ENCODE data around the gene PLAC1.

Gene PLAC1

GRCh38 chrX:134670134-134670924, 12.1 kb upstream of the PLAC1 start:
- no peak for DNase-seq (ENCODE audit: low read depth)

DNA sequence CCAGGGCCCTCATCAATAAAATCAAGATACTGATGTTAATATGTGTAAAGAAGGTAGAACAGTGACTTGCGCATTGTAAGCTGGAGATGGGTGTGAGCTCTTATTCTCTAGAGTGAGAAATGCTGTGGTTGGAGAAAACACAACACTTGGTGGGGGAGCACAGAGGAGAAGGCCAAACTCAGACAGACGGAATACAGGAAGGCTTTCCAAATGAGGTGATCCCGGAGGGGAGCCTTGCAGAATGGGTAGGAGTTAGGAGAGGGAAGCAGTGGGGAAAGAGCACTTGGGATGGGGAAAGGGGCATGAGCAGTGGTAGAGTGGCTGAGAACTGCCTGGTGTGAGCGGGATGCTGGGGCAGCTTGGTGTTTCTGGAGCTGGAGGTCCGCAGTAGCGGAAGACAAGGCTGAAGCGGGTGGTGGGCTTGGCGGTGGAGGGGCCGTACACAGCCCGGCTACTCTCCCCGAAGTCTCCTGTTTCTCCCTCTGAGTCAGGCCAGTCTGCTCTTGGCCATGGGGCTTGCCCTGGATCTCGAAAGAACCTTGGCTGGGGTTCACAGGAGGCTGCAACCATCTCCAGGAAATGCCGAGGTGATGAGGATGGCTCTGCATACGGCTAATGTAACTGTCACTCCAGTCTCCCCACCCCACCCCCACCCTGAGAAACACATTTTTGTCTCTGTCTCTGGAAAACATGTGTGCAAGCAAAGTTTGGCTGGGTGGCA, 11.3 kb upstream of the PLAC1 start:
- DNase-seq (ENCODE audit: low read depth): no peak

DNA sequence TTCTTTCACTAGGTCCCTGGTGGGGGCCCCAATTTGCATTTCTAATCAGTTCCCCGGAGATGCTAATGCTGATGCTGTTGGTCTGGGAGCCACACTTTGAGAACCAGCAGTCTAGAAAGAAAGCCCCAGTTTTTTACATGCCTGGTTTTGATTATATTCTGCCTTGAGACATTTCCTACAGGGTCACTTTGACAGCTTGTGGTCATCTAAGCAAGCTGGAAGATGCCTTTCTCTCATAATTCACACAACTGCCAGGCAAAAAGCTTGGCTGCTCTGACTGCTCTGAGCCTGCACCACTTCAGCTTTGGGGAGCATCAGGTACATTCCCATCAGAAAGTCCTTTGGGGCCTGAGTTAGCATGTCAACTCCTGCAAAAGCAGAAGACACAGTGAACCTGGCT, 5.9 kb upstream of the PLAC1 start:
- no peak for DNase-seq (ENCODE audit: low read depth)

DNA sequence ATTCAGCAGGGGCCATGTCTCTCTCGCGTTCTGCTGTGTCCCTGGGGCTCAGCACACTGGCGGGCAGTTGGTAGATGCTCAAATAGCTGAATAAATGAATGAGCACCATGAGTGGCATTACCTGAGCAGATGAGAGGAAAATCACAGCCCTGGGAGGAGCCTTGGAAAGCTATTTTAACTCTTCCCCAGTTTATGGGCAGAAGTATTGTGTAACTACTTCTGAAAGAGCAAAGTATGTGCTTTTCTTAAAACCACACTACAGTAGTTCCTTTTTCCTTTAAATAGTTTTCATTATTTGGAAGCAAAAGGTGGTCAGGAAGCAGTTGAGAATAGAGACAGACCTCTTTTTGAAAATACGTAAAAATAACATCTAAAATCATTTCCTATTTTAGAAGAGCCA, 3.0 kb upstream of the PLAC1 start:
- DNase-seq (ENCODE audit: low read depth): no peak

- DNase-seq (ENCODE audit: low read depth): no peak
Observed at GRCh38 chrX:134660627-134661026, 2.4 kb upstream of the PLAC1 start.

DNA sequence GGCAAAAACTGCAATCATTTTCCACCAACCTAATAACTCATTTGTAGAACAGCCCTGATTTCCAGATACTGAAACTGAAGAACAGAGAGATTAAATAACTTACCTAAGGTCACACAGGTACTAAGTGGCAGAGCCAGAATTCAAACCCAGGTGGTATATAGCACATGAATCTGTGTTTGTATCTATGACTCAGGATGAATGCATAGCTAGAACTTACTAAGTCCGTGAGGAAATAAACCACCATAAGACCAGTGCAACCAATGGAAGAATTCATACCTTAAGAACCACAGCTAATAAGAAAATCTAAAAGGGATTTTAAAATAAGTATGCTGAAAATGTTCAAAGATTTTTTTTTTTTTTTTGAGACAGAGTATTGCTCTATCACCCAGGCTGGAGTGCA, 1.5 kb upstream of the PLAC1 start:
- no peak for DNase-seq (ENCODE audit: low read depth)

- no peak for DNase-seq (ENCODE audit: low read depth)
Observed at GRCh38 chrX:134658760-134659023, 421 bp upstream of the PLAC1 start.

DNA sequence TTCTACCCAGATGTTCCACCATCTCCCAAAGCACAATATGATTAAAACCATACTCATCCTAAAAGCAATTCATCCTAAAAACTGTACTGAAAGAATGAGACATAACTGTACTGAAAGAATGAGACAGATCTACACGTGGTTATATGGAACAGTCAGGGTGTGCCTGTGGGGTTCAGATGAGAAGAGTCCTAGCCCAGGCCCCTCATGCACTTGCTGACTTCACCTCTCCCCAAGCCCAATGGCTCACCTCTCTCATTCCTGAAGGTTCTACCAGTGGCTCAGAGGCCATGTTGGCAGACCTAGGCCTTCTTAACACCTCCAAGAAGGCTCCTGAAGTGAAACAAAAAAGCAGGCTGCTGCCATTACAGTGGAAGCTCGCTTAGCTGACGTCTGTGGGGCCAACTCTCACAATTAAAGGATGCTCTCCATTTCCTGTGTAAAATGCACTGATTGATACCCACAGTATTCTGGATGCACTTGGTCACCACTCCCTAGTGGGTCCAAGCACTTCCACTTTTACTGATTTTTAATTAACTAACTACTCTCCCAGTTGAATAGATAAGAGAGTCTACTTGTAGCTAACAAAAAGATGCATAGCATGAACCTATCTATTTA, 3.8 kb downstream of the PLAC1 start:
- DNase-seq (ENCODE audit: low read depth): no peak

- no peak for DNase-seq (ENCODE audit: low read depth)
Observed at GRCh38 chrX:134653835-134654234, 4.4 kb downstream of the PLAC1 start.

DNA sequence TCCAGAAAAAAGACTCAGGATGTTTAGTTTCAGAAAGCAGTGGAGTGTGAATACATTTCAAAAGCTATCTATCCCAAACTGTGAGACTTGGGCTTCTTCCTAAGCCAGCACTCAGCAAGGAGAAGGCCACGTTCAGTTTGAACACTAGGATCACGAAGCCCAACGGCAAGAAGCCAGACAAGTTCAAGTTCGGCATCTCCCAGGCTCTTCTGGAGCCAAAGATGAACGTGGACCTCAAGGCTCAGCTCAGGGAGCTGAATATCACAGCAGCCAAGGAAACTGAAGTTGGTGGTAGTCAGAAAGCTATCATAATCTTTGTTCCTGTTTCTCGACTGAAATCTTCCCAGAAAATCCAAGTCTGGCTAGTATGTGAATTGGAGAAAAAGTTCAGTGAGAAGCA, 7.6 kb downstream of the PLAC1 start:
- no peak for DNase-seq (ENCODE audit: low read depth)

DNA sequence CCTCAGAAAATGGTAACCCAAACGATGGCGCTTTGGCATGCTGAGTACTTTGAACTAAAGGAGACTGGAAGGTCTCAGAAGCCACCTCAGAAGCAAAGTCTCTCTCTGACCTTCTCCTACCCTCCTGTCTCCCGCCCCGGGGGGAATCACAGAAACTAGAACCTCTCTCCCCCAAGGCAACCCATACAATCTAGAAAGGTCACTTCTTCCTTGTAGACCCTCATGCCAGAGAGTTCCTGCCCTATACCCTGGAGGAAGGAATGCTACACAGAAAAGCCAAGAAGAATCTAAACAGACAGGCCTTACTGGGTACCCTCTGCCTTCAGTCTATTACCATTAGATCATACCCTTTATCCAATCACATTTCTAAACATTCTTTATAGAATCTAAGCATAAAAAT, 8.5 kb downstream of the PLAC1 start:
- DNase-seq (ENCODE audit: low read depth): no peak

DNA sequence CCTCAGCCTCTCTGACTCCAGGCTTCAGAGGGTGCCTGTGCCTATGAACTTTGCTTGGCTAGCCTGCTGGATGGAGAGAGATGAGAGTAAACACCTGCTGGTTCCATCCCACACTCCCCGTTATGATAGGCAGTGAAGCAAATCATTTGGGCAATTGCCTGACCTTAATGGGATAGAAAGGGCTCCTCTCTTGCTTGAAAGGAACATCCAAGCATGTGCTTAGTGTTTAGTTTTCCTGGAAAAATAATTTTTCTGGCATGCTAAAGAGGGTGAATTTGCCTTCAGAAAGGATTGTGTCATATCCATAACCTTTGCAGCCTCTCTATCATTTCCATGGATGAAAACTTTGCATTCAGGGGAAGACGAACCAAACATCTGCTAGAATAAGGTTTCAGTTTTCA, 10.8 kb downstream of the PLAC1 start:
- no peak for DNase-seq (ENCODE audit: low read depth)

DNA sequence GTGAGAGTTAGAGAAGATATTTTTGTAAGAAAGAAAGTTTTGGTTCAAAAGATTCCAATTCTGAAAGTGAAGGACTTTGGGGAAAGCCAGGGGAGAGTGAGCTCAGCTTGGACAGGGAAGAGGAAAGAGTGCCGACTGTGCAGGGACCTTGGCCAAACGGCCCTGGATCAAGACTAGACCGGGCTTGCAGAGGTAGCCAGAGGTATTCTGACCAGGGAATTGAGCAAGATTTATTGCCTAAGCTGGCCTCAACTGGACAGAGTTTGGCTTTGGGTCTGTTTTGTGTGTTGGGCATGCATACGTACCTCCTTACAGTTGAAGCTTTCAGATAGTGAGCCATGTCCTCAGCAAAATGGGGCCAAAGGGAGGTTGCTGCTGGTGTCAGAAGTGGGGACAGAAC, 11.6 kb downstream of the PLAC1 start:
- no peak for DNase-seq (ENCODE audit: low read depth)

GRCh38 chrX:134645936-134646543, 12.2 kb downstream of the PLAC1 start:
- no peak for DNase-seq (ENCODE audit: low read depth)

GRCh38 chrX:134642386-134642785, 15.9 kb downstream of the PLAC1 start:
- DNase-seq (ENCODE audit: low read depth): no peak

GRCh38 chrX:134641346-134641745, 16.9 kb downstream of the PLAC1 start:
- DNase-seq (ENCODE audit: low read depth): no peak

GRCh38 chrX:134640914-134641313, 17.4 kb downstream of the PLAC1 start:
- DNase-seq (ENCODE audit: low read depth): no peak

DNA sequence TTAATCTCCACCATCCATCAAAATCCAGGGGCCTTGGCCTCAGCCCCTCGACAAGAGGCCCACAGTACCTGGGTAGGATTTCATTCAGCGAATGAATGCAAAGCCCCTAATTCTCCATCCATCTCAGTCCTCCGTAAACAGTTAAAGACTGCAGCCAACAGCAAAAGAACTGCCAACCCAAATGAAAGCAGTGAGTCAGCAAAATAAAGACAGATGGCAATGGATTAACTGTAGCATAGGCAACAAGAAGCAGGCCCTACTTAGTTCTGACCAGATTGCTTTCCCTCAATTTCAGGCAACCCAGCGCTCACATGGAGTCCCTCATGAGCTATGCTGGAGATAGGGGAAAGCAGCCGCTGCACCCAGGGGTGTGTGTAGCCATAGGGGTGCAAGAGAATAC, 21.4 kb downstream of the PLAC1 start:
- DNase-seq (ENCODE audit: low read depth): no peak

- DNase-seq (ENCODE audit: low read depth): no peak
Observed at GRCh38 chrX:134634691-134635090, 23.6 kb downstream of the PLAC1 start.

DNA sequence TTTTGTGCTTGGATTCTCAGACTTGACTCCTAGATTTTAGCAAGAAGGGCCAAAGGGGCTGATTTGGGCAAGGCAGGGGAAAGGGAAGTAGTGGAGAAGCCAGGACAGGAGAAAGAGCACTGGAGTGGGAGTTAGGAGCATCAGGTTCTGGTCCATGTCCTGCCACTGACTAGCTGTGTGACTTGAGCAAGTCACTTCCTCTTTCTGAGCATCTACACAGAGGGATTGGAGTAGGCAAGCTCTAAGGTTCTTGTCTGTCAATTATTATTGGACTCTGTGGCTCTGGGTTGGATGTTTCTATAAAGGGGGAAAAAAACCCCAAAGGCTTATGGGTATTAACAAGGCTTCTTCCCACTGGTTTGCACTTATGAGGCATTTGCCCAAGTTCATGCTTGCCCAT, 24.4 kb downstream of the PLAC1 start:
- DNase-seq (ENCODE audit: low read depth): no peak

DNA sequence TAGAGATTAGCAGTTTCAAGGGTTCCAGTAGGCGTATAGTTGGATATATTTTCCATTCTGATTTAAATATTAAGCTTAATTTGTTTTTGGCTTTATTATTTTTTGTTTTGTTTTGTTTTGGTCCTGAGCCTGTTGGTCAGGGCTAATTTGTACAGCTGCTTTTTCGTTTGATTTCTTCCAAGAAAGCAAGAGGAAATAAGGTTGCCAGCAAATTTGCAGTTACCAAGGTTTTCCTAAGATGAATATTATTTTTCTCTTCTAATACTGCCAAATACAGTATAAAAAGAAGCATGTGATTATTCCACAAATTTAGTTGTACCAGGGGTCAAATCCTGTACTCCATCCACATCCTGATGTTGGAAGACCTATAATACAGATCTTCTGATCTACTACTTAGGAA, 24.9 kb downstream of the PLAC1 start:
- no peak for DNase-seq (ENCODE audit: low read depth)

DNA sequence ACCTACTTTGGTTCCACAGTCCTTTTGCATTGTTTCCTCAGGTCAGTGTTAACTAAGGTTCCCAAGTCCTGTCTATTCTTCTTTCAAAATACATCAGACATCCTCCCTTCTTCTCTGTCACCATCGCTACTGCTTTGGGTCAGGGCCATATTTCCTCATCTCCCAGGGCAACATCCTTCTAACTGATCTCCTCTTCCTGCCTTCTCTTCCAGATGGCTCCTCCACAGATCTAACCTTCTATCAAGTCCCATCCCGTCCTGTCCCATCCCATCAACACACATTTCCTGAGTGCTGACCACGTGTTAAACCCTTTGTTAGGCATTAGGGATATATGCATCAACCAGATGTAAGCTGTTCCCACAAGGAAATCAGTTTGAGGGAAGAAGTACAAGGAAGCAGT, 25.9 kb downstream of the PLAC1 start:
- DNase-seq (ENCODE audit: low read depth): no peak

Data from CMK (cell line).